PC-3 (cell line): ENCODE data around the gene OMP.

Source experiments
- EZH2 ChIP-seq: fragments of 300-600 bp; sonication (generic); IDR thresholded peaks from one replicate; pipeline ENCODE4 v1.6.1; 2017; ENCODE audit warnings: antibody characterized with exemption, mild to moderate bottlenecking, low read length; ENCODE audit not compliant: unreplicated experiment
- TF ChIP-seq, protein P1 (sequence below): fragments of 300-600 bp; sonication (generic); conservative IDR thresholded peaks from 2 replicates; pipeline ENCODE4 v1.5.1; 2017; ENCODE audit warnings: antibody characterized with exemption, low read depth, mild to moderate bottlenecking, low read length

DNA sequence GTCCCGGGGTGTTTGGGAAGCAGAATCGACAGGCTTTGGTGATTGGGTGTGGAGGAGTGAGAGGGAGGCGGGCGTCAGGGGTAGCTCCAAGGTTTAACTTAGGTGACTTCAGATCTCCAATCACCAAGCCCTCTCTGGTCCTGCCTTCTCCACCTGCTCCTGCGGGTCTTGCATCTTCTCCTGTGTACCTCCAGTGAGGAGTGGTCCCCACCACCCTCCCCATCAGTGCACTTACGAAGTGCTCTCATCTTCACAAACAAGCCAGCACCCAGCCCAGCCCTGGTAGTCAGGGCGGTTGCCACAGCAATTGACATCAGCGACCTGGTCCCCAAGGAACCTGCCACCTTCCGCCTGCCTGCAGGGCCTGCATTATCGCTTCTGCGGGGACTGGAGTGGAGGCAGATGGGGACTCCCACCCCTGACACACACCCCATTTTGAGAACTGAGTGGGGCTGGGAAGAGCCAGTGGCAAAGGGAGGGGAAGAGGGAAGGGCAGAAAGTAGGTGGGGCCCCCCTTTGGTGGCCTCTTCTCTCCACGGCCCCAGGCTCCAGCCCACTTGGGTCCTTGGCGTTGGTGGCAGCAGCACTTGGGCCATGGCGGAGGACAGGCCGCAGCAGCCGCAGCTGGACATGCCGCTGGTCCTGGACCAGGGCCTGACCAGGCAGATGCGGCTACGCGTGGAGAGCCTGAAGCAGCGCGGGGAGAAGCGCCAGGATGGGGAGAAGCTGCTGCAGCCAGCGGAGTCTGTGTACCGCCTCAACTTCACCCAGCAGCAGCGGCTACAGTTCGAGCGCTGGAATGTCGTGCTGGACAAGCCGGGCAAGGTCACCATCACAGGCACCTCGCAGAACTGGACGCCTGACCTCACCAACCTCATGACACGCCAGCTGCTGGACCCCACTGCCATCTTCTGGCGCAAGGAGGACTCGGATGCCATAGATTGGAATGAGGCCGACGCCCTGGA is at the start of gene OMP:
- no peak for TF ChIP-seq EZH2
- TF ChIP-seq, protein P1, sequence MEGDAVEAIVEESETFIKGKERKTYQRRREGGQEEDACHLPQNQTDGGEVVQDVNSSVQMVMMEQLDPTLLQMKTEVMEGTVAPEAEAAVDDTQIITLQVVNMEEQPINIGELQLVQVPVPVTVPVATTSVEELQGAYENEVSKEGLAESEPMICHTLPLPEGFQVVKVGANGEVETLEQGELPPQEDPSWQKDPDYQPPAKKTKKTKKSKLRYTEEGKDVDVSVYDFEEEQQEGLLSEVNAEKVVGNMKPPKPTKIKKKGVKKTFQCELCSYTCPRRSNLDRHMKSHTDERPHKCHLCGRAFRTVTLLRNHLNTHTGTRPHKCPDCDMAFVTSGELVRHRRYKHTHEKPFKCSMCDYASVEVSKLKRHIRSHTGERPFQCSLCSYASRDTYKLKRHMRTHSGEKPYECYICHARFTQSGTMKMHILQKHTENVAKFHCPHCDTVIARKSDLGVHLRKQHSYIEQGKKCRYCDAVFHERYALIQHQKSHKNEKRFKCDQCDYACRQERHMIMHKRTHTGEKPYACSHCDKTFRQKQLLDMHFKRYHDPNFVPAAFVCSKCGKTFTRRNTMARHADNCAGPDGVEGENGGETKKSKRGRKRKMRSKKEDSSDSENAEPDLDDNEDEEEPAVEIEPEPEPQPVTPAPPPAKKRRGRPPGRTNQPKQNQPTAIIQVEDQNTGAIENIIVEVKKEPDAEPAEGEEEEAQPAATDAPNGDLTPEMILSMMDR = no peak
